HEK293 (cell line): ENCODE data around the gene L3HYPDH.
A peak's percentile ranks its signal among the peaks of the same experiment; 100 is the strongest.

ENCODE experiments used
- HOXD13 ChIP-seq: sonication (generic); formaldehyde crosslinking; IDR thresholded peaks from 2 replicates; pipeline ENCODE4 v1.8.0; 2022; ENCODE audit warnings: missing genetic modification reagents, borderline replicate concordance
- MYNN ChIP-seq: fragments of 450-650 bp; formaldehyde crosslinking; IDR thresholded peaks from 2 replicates; pipeline ENCODE4 v1.5.1; 2016; ENCODE audit warnings: missing biosample characterization, missing genetic modification characterization, borderline replicate concordance
- PRDM1 ChIP-seq: fragments of 450-650 bp; formaldehyde crosslinking; IDR thresholded peaks from 2 replicates; pipeline ENCODE4; 2016; ENCODE audit warnings: missing biosample characterization, missing genetic modification characterization
- REPIN1 ChIP-seq: fragments of 450-650 bp; formaldehyde crosslinking; IDR thresholded peaks from 2 replicates; pipeline ENCODE4 v1.5.1; 2017; ENCODE audit warnings: missing biosample characterization, missing genetic modification characterization, low read depth
- ZBTB1 ChIP-seq: fragments of 450-650 bp; formaldehyde crosslinking; IDR thresholded peaks from 2 replicates; pipeline ENCODE4 v1.5.1; 2016; ENCODE audit warnings: missing biosample characterization, missing genetic modification characterization
- ZNF10 ChIP-seq: fragments of 450-650 bp; formaldehyde crosslinking; IDR thresholded peaks from 2 replicates; pipeline ENCODE4 v1.5.1; 2017; ENCODE audit warnings: missing biosample characterization, missing genetic modification characterization
- ZNF132 ChIP-seq: fragments of 450-650 bp; formaldehyde crosslinking; IDR thresholded peaks from 2 replicates; pipeline ENCODE4 v1.5.1; 2017; ENCODE audit warnings: missing biosample characterization, missing genetic modification characterization, borderline replicate concordance
- ZNF175 ChIP-seq: fragments of 450-650 bp; formaldehyde crosslinking; IDR thresholded peaks from 2 replicates; pipeline ENCODE4 v1.5.1; 2016; ENCODE audit warnings: missing biosample characterization, missing genetic modification characterization
- ZNF341 ChIP-seq: fragments of 450-650 bp; formaldehyde crosslinking; IDR thresholded peaks from 2 replicates; pipeline ENCODE4; 2016; ENCODE audit warnings: low read depth, missing biosample characterization, missing genetic modification characterization
- ZNF366 ChIP-seq: fragments of 450-650 bp; formaldehyde crosslinking; conservative IDR thresholded peaks from 2 replicates; pipeline ENCODE4 v1.5.1; 2016; ENCODE audit warnings: missing biosample characterization, missing genetic modification characterization
- ZNF394 ChIP-seq: fragments of 450-650 bp; formaldehyde crosslinking; IDR thresholded peaks from 2 replicates; pipeline ENCODE4 v1.5.1; 2016; ENCODE audit warnings: missing biosample characterization, missing genetic modification characterization, mild to moderate bottlenecking, moderate library complexity, borderline replicate concordance
- ZNF48 ChIP-seq: fragments of 450-650 bp; formaldehyde crosslinking; IDR thresholded peaks from 2 replicates; pipeline ENCODE4 v1.5.1; 2016; ENCODE audit warnings: missing biosample characterization, missing genetic modification characterization
- ZNF530 ChIP-seq: fragments of 450-650 bp; formaldehyde crosslinking; IDR thresholded peaks from 2 replicates; pipeline ENCODE4 v1.5.1; 2016; ENCODE audit warnings: low read depth, missing biosample characterization, missing genetic modification characterization
- ZNF548 ChIP-seq: fragments of 450-650 bp; formaldehyde crosslinking; IDR thresholded peaks from 2 replicates; pipeline ENCODE4 v1.5.1; 2016; ENCODE audit warnings: missing biosample characterization, missing genetic modification characterization
- ZNF747 ChIP-seq: fragments of 450-650 bp; formaldehyde crosslinking; IDR thresholded peaks from 2 replicates; pipeline ENCODE4 v1.5.1; 2016; ENCODE audit warnings: missing biosample characterization, missing genetic modification characterization
- ZNF776 ChIP-seq: fragments of 450-650 bp; formaldehyde crosslinking; IDR thresholded peaks from 2 replicates; pipeline ENCODE4 v1.5.0; 2017; ENCODE audit warnings: missing biosample characterization, missing genetic modification characterization, borderline replicate concordance
- ZNF837 ChIP-seq: fragments of 450-650 bp; formaldehyde crosslinking; IDR thresholded peaks from 2 replicates; pipeline ENCODE4 v1.5.1; 2016; ENCODE audit warnings: missing biosample characterization, missing genetic modification characterization
- ZSCAN23 ChIP-seq: fragments of 450-650 bp; formaldehyde crosslinking; IDR thresholded peaks from 2 replicates; pipeline ENCODE4 v1.5.1; 2016; ENCODE audit warnings: missing biosample characterization, missing genetic modification characterization
- TF ChIP-seq, protein P1 (sequence below): fragments of 450-650 bp; formaldehyde crosslinking; IDR thresholded peaks from 2 replicates; pipeline ENCODE4 v1.5.1; 2016; ENCODE audit warnings: missing biosample characterization, missing genetic modification characterization
- TF ChIP-seq, protein P2 (sequence below): fragments of 450-650 bp; formaldehyde crosslinking; IDR thresholded peaks from 2 replicates; pipeline ENCODE4 v1.5.1; 2017; ENCODE audit warnings: missing biosample characterization, missing genetic modification characterization
- TF ChIP-seq, protein P3 (sequence below): fragments of 450-650 bp; formaldehyde crosslinking; IDR thresholded peaks from 2 replicates; pipeline ENCODE4 v1.5.1; 2016; ENCODE audit warnings: missing biosample characterization, missing genetic modification characterization
- TF ChIP-seq, protein P4 (sequence below): fragments of 450-650 bp; formaldehyde crosslinking; IDR thresholded peaks from 2 replicates; pipeline ENCODE4 v1.5.1; 2017; ENCODE audit warnings: missing biosample characterization, missing genetic modification characterization
- TF ChIP-seq, protein P5 (sequence below): fragments of 450-650 bp; IDR thresholded peaks from 2 replicates; pipeline ENCODE4 v1.5.1; 2018; ENCODE audit warnings: missing biosample characterization, mild to moderate bottlenecking, missing genetic modification characterization
- TF ChIP-seq, protein P6 (sequence below): fragments of 450-650 bp; formaldehyde crosslinking; IDR thresholded peaks from 2 replicates; pipeline ENCODE4 v1.5.1; 2017; ENCODE audit warnings: missing biosample characterization, missing genetic modification characterization
- TF ChIP-seq, protein P7 (sequence below): fragments of 450-650 bp; formaldehyde crosslinking; IDR thresholded peaks from 2 replicates; pipeline ENCODE4 v1.5.1; 2016; ENCODE audit warnings: missing biosample characterization, missing genetic modification characterization
- TF ChIP-seq, protein P8 (sequence below): fragments of 450-650 bp; formaldehyde crosslinking; IDR thresholded peaks from 2 replicates; pipeline ENCODE4; 2016; ENCODE audit warnings: missing biosample characterization, missing genetic modification characterization

L3HYPDH gene

DNA sequence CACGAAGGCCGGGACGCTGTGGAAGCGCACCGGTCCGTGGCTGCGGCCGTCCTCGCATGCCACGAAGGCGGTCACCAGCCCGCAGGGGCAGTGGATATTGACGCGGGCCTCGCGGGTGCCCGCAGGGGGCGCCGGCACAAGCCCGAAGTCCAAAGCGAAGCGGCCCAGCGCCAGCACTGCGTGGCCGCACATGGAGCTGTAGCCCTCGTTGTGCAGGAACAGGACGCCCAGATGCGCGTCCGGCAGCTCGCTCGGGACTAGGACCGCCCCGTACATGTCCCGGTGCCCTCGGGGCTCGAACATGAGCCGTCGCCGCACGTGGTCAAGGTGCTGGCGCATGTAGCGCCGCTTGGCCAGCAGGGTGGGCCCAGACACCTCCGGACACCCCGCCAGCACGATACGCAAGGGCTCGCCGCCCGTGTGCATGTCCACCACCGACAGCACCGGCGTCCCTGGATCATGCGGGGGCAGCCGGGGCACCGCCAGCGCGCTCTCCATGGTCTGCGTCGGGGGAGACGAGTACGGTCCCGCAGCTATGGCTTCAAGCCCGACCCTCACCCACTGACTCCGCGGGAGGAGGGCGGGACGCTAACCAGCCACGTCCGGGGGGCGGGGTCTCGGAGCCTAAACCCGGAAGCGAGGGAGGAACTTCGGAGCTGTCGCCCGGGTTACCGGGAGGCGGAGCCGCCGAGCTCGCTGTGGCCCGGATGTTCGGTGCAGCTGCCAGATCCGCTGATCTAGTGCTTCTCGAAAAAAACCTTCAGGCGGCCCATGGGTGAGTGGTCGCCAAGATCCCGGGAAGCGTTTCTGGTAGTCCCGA lies at the start of gene L3HYPDH, which contains the start of gene JKAMP (continued):
- TF ChIP-seq ZSCAN23 (tag by site-specific recombination) = no peak
- TF ChIP-seq, protein P1, sequence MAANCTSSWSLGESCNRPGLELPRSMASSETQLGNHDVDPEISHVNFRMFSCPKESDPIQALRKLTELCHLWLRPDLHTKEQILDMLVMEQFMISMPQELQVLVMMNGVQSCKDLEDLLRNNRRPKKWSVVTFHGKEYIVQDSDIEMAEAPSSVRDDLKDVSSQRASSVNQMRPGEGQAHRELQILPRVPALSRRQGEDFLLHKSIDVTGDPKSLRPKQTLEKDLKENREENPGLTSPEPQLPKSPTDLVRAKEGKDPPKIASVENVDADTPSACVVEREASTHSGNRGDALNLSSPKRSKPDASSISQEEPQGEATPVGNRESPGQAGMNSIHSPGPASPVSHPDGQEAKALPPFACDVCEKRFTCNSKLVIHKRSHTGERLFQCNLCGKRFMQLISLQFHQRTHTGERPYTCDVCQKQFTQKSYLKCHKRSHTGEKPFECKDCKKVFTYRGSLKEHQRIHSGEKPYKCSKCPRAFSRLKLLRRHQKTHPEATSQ = peak; percentile 75
- TF ChIP-seq, protein P2, sequence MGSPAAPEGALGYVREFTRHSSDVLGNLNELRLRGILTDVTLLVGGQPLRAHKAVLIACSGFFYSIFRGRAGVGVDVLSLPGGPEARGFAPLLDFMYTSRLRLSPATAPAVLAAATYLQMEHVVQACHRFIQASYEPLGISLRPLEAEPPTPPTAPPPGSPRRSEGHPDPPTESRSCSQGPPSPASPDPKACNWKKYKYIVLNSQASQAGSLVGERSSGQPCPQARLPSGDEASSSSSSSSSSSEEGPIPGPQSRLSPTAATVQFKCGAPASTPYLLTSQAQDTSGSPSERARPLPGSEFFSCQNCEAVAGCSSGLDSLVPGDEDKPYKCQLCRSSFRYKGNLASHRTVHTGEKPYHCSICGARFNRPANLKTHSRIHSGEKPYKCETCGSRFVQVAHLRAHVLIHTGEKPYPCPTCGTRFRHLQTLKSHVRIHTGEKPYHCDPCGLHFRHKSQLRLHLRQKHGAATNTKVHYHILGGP = no peak
- TF ChIP-seq, protein P3, sequence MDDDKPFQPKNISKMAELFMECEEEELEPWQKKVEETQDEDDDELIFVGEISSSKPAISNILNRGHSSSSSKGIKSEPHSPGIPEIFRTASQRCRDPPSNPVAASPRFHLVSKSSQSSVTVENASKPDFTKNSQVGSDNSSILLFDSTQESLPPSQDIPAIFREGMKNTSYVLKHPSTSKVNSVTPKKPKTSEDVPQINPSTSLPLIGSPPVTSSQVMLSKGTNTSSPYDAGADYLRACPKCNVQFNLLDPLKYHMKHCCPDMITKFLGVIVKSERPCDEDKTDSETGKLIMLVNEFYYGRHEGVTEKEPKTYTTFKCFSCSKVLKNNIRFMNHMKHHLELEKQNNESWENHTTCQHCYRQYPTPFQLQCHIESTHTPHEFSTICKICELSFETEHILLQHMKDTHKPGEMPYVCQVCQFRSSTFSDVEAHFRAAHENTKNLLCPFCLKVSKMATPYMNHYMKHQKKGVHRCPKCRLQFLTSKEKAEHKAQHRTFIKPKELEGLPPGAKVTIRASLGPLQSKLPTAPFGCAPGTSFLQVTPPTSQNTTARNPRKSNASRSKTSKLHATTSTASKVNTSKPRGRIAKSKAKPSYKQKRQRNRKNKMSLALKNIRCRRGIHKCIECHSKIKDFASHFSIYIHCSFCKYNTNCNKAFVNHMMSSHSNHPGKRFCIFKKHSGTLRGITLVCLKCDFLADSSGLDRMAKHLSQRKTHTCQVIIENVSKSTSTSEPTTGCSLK (tag by site-specific recombination) = no peak
- no peak for TF ChIP-seq ZNF747 (tag by site-specific recombination)
- TF ChIP-seq, protein P4, sequence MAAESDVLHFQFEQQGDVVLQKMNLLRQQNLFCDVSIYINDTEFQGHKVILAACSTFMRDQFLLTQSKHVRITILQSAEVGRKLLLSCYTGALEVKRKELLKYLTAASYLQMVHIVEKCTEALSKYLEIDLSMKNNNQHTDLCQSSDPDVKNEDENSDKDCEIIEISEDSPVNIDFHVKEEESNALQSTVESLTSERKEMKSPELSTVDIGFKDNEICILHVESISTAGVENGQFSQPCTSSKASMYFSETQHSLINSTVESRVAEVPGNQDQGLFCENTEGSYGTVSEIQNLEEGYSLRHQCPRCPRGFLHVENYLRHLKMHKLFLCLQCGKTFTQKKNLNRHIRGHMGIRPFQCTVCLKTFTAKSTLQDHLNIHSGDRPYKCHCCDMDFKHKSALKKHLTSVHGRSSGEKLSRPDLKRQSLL = no peak
- no peak for TF ChIP-seq ZNF366
- TF ChIP-seq, protein P5, sequence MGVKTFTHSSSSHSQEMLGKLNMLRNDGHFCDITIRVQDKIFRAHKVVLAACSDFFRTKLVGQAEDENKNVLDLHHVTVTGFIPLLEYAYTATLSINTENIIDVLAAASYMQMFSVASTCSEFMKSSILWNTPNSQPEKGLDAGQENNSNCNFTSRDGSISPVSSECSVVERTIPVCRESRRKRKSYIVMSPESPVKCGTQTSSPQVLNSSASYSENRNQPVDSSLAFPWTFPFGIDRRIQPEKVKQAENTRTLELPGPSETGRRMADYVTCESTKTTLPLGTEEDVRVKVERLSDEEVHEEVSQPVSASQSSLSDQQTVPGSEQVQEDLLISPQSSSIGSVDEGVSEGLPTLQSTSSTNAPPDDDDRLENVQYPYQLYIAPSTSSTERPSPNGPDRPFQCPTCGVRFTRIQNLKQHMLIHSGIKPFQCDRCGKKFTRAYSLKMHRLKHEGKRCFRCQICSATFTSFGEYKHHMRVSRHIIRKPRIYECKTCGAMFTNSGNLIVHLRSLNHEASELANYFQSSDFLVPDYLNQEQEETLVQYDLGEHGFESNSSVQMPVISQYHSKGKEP = no peak
- no peak for TF ChIP-seq REPIN1
- TF ChIP-seq ZNF132 (tag by site-specific recombination) = no peak
- TF ChIP-seq MYNN = no peak
- TF ChIP-seq ZNF48 (tag by site-specific recombination) = no peak
- TF ChIP-seq PRDM1 (tag by site-specific recombination) = no peak
- no peak for TF ChIP-seq HOXD13 (CRISPR knock-in tag)
- peak; percentile 66; the same call in 1 of the 2 replicates for TF ChIP-seq ZNF394 (tag by site-specific recombination)
- TF ChIP-seq ZNF341 (tag by site-specific recombination) = peak; percentile 87
- TF ChIP-seq ZNF776 (tag by site-specific recombination) = no peak
- no peak for TF ChIP-seq ZNF548
- TF ChIP-seq ZNF530 = no peak
- no peak for TF ChIP-seq ZBTB1
- TF ChIP-seq ZNF10 (tag by site-specific recombination) = no peak; the same call in 1 of the 2 replicates
- TF ChIP-seq ZNF837 = no peak
- TF ChIP-seq ZNF175 (tag by site-specific recombination) = no peak
- TF ChIP-seq, protein P6, sequence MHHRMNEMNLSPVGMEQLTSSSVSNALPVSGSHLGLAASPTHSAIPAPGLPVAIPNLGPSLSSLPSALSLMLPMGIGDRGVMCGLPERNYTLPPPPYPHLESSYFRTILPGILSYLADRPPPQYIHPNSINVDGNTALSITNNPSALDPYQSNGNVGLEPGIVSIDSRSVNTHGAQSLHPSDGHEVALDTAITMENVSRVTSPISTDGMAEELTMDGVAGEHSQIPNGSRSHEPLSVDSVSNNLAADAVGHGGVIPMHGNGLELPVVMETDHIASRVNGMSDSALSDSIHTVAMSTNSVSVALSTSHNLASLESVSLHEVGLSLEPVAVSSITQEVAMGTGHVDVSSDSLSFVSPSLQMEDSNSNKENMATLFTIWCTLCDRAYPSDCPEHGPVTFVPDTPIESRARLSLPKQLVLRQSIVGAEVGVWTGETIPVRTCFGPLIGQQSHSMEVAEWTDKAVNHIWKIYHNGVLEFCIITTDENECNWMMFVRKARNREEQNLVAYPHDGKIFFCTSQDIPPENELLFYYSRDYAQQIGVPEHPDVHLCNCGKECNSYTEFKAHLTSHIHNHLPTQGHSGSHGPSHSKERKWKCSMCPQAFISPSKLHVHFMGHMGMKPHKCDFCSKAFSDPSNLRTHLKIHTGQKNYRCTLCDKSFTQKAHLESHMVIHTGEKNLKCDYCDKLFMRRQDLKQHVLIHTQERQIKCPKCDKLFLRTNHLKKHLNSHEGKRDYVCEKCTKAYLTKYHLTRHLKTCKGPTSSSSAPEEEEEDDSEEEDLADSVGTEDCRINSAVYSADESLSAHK (tag by site-specific recombination) = 0 out of 2 replicates have a peak, but pooled peaks have one; percentile 33
- TF ChIP-seq, protein P7, sequence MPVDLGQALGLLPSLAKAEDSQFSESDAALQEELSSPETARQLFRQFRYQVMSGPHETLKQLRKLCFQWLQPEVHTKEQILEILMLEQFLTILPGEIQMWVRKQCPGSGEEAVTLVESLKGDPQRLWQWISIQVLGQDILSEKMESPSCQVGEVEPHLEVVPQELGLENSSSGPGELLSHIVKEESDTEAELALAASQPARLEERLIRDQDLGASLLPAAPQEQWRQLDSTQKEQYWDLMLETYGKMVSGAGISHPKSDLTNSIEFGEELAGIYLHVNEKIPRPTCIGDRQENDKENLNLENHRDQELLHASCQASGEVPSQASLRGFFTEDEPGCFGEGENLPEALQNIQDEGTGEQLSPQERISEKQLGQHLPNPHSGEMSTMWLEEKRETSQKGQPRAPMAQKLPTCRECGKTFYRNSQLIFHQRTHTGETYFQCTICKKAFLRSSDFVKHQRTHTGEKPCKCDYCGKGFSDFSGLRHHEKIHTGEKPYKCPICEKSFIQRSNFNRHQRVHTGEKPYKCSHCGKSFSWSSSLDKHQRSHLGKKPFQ = no peak
- TF ChIP-seq, protein P8, sequence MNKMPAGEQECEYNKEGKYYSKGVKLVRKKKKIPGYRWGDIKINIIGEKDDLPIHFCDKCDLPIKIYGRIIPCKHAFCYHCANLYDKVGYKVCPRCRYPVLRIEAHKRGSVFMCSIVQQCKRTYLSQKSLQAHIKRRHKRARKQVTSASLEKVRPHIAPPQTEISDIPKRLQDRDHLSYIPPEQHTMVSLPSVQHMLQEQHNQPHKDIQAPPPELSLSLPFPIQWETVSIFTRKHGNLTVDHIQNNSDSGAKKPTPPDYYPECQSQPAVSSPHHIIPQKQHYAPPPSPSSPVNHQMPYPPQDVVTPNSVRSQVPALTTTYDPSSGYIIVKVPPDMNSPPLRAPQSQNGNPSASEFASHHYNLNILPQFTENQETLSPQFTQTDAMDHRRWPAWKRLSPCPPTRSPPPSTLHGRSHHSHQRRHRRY (tag by site-specific recombination) = no peak
